ENCODE measurements around the gene NLGN2. TPM values are rescaled to one million over a fixed set of nuclear protein-coding genes. Genes with fewer than 3 reads are reported as not detected.

The NLGN2 gene
- polyA plus RNA-seq, 1 donor from 2014 or later, result 13.8 TPM

- TF ChIP-seq REST (IDR thresholded peaks at IDR 0.05; ENCODE audit: borderline replicate concordance) (no peak), EZH2 (IDR thresholded peaks at IDR 0.05; ENCODE audit: borderline replicate concordance, insufficient read depth, low read length, poor library complexity, severe bottlenecking) (no peak), POLR2AphosphoS5 (IDR thresholded peaks at IDR 0.05) (no peak), SMC3 (conservative IDR thresholded peaks at IDR 0.05; ENCODE audit: poor library complexity) (no peak), RAD21 (conservative IDR thresholded peaks at IDR 0.05) (no peak), TAF1 (IDR thresholded peaks at IDR 0.05; ENCODE audit: low read depth) (no peak), EP300 (conservative IDR thresholded peaks at IDR 0.05; ENCODE audit: poor library complexity, severe bottlenecking) (no peak), CTCF (IDR thresholded peaks at IDR 0.05; ENCODE audit: poor library complexity, severe bottlenecking) (no peak), MXI1 (conservative IDR thresholded peaks at IDR 0.05; ENCODE audit: poor library complexity, severe bottlenecking) (no peak)
- Histone ChIP-seq H4K20me1 (ENCODE audit: insufficient read depth) (peaks cover 2% of the 10 kb centered on the region), H3K9me3 (ENCODE audit: low read length) (no peaks in the 10 kb centered on the region), H3K27me3 (ENCODE audit: insufficient read depth, low read depth, low read length) (no peaks in the 10 kb centered on the region), H3F3A (ENCODE audit: insufficient read depth, low read length, poor library complexity, severe bottlenecking) (no peaks in the 10 kb centered on the region), H2AFZ (ENCODE audit: low read depth, low read length) (no peak overlapping the region), H3K27ac (ENCODE audit: low read length) (no peak overlapping the region), H3K36me3 (ENCODE audit: insufficient read depth, low read length) (no peaks in the 10 kb centered on the region), H3K4me3 (ENCODE audit: low read length) (no peak overlapping the region), H3K4me2 (ENCODE audit: low read length) (no peak overlapping the region), H3K9me2 (ENCODE audit: insufficient read depth, low read length) (no peaks in the 10 kb centered on the region), H3K79me2 (replicated peaks; ENCODE audit: insufficient read depth, low read length) (peaks cover 29% of the 10 kb centered on the region), H3K9ac (ENCODE audit: low read length) (no peak overlapping the region)
These were observed 2.1 kb downstream of the NLGN2 start for GRCh38 chr17:7409716-7410115.

- Histone ChIP-seq H3F3A (ENCODE audit: insufficient read depth, low read length, poor library complexity, severe bottlenecking) (no peaks in the 10 kb centered on the region), H4K20me1 (ENCODE audit: insufficient read depth) (peaks cover 2% of the 10 kb centered on the region), H3K9me3 (ENCODE audit: low read length) (no peaks in the 10 kb centered on the region), H3K9ac (ENCODE audit: low read length) (no peak overlapping the region), H2AFZ (ENCODE audit: low read depth, low read length) (no peak overlapping the region), H3K4me2 (ENCODE audit: low read length) (no peak overlapping the region), H3K27me3 (ENCODE audit: insufficient read depth, low read depth, low read length) (no peaks in the 10 kb centered on the region), H3K36me3 (ENCODE audit: insufficient read depth, low read length) (no peaks in the 10 kb centered on the region), H3K4me3 (ENCODE audit: low read length) (no peak overlapping the region), H3K79me2 (replicated peaks; ENCODE audit: insufficient read depth, low read length) (peaks cover 20% of the 10 kb centered on the region), H3K27ac (ENCODE audit: low read length) (no peak overlapping the region), H3K9me2 (ENCODE audit: insufficient read depth, low read length) (no peaks in the 10 kb centered on the region)
- TF ChIP-seq POLR2AphosphoS5 (IDR thresholded peaks at IDR 0.05), result no peak
- TF ChIP-seq EP300 (conservative IDR thresholded peaks at IDR 0.05; ENCODE audit: poor library complexity, severe bottlenecking), result no peak
- no peak for TF ChIP-seq TAF1 (IDR thresholded peaks at IDR 0.05; ENCODE audit: low read depth)
- no peak for TF ChIP-seq SMC3 (conservative IDR thresholded peaks at IDR 0.05; ENCODE audit: poor library complexity)
- TF ChIP-seq REST (IDR thresholded peaks at IDR 0.05; ENCODE audit: borderline replicate concordance), result no peak
These were observed 3.2 kb downstream of the NLGN2 start for GRCh38 chr17:7410634-7411426.
